ENCODE data around the gene IRAG1. TPM values are rescaled to one million over a fixed set of nuclear protein-coding genes. Genes with fewer than 3 reads are reported as not detected.

IRAG1 gene
- total RNA-seq, 1 experiment from 2014 or later = not detected

DNA sequence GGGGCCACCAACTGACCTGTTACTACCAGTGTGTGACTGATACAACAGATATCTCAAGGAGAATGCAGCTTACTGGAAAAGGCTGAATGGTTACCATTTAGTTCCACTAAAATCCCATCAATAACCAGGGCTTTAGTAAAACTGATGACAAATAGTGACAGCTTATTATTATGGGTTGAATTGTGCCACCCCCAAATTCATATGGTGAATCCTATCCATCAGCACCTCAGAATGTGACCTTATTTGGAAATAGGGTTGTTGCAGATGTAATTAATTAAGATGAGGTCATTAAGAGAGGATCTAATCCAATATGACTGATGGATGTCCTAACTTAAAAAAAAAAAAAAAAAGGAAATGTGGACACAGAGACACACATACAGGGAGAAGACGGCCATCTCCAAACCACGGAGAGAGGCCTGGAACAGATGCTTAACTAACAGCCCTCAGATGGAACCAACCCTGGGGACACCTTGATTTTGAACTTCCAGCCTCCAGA, 27.4 kb upstream of the IRAG1 start:
- no peak for DNase-seq
- no peaks in the 10 kb centered on the region for H3K36me3 Mint-ChIP-seq (ENCODE audit: insufficient read depth, unreplicated experiment)
- BruUV-seq (replicated peaks) = no TSS peak
- H3K4me1 Mint-ChIP-seq (ENCODE audit: low read depth, unreplicated experiment) = no peaks in the 10 kb centered on the region
- no peak overlapping the region for H3K27ac Mint-ChIP-seq (ENCODE audit: unreplicated experiment)
- H3K9me3 Mint-ChIP-seq (ENCODE audit: low read depth, unreplicated experiment) = no peaks in the 10 kb centered on the region
- TF ChIP-seq, protein P1, sequence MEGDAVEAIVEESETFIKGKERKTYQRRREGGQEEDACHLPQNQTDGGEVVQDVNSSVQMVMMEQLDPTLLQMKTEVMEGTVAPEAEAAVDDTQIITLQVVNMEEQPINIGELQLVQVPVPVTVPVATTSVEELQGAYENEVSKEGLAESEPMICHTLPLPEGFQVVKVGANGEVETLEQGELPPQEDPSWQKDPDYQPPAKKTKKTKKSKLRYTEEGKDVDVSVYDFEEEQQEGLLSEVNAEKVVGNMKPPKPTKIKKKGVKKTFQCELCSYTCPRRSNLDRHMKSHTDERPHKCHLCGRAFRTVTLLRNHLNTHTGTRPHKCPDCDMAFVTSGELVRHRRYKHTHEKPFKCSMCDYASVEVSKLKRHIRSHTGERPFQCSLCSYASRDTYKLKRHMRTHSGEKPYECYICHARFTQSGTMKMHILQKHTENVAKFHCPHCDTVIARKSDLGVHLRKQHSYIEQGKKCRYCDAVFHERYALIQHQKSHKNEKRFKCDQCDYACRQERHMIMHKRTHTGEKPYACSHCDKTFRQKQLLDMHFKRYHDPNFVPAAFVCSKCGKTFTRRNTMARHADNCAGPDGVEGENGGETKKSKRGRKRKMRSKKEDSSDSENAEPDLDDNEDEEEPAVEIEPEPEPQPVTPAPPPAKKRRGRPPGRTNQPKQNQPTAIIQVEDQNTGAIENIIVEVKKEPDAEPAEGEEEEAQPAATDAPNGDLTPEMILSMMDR (IDR thresholded peaks at IDR 0.05; ENCODE audit: unreplicated experiment) = no peak
- H3K27me3 Mint-ChIP-seq (ENCODE audit: unreplicated experiment) = peaks cover 75% of the 10 kb centered on the region
- CTCF ChIA-PET = no interaction called here
- intact Hi-C loops (cut with micrococcal nuclease; ENCODE audit: unreplicated experiment) = no loop called here
- H3K4me3 Mint-ChIP-seq (ENCODE audit: low read depth, unreplicated experiment) = no peak overlapping the region

DNA sequence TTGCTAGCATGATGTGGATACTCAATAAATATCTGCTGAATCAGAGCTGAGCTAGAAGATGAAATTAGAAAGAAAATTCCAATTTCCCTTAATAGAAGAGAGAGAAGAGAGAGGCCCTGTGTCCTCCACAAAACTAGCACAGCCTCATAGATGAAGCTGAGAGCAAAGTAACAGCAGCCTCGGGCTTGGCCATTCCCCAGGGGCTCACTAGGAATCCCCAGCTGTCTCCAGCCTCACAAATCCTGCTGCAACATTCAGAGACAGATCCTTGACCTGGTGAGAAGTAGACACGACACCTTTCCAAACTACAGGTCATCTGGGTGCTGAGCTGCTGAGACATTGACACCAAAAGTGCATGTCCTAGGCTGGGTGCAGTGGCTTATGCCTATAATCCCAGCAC, 26.1 kb upstream of the IRAG1 start:
- DNase-seq = no peak
- Mint-ChIP-seq H3K4me3 (ENCODE audit: low read depth, unreplicated experiment) (no peak overlapping the region), H3K4me1 (ENCODE audit: low read depth, unreplicated experiment) (no peaks in the 10 kb centered on the region), H3K9me3 (ENCODE audit: low read depth, unreplicated experiment) (no peaks in the 10 kb centered on the region), H3K36me3 (ENCODE audit: insufficient read depth, unreplicated experiment) (no peaks in the 10 kb centered on the region), H3K27ac (ENCODE audit: unreplicated experiment) (no peak overlapping the region), H3K27me3 (ENCODE audit: unreplicated experiment) (peaks cover 73% of the 10 kb centered on the region)
- intact Hi-C loops (cut with micrococcal nuclease; ENCODE audit: unreplicated experiment) = no loop called here
- CTCF ChIA-PET = no interaction called here
- BruUV-seq (replicated peaks) = no TSS peak
- TF ChIP-seq, protein P1 (IDR thresholded peaks at IDR 0.05; ENCODE audit: unreplicated experiment) = no peak

DNA sequence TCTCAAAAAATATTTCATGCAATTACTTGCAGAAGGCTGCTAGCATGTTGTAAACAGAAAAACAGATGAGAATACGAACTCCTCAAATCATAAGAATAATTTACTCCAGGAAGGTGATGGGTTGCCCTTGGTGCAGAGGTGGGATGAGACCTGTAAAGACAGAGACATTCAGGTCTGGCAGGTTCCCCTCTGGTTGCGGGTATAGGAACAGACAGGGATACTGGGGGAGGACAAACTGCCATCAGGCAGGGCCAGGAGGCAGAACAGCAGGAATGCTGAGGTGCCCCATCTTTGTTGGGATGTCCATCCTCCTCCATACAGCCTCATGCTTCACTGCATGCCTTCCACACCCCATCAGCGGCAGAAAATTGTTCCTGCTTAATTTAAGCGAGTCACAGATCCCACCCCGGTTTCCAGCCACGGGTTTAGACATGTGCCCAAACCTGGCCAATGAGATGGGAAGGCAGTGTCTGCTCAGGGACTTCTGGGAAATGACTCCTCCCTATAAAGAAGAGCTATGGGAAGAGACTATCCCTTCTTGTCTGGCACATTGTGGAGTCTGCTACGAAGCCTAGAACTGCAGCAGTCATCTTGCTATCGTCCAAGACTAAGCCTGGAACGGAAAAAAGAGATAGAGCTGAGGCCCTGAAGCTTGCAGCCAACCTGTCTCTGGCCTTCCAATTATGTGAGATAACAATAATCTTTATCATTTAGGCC, 23.1 kb upstream of the IRAG1 start:
- CTCF ChIA-PET = no interaction called here
- no peak overlapping the region for H3K27ac Mint-ChIP-seq (ENCODE audit: unreplicated experiment)
- no peaks in the 10 kb centered on the region for H3K36me3 Mint-ChIP-seq (ENCODE audit: insufficient read depth, unreplicated experiment)

DNA sequence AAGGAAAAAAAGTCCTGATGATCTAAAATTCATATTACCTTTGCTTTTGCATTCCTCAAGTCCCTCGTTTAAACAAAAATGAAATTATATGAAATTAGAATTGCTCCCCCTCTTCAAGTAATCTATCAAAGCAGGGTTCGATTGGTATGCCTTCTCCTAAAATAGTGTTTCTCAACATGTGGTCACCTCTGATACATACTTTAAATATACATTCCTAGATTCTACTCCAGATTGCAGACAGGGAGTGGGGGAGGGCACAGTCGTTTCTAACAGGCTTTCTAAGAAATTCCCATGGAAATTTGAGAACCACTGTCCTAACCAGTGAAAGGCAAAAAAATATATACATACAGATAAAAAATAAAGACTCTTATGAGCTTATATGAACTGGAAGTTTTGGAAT, 22.6 kb upstream of the IRAG1 start:
- TF ChIP-seq, protein P1 (IDR thresholded peaks at IDR 0.05; ENCODE audit: unreplicated experiment) = no peak
- no peak overlapping the region for H3K4me3 Mint-ChIP-seq (ENCODE audit: low read depth, unreplicated experiment)
- no peak for DNase-seq

More for the DNA sequence above, 23.1 kb upstream of the IRAG1 start:
- no TSS peak for BruUV-seq (replicated peaks)
- intact Hi-C loops (cut with micrococcal nuclease; ENCODE audit: unreplicated experiment) = no loop called here
- Mint-ChIP-seq H3K27me3 (ENCODE audit: unreplicated experiment) (peaks cover 54% of the 10 kb centered on the region), H3K9me3 (ENCODE audit: low read depth, unreplicated experiment) (no peaks in the 10 kb centered on the region), H3K4me3 (ENCODE audit: low read depth, unreplicated experiment) (no peak overlapping the region), H3K4me1 (ENCODE audit: low read depth, unreplicated experiment) (no peaks in the 10 kb centered on the region)
- TF ChIP-seq, protein P1 (IDR thresholded peaks at IDR 0.05; ENCODE audit: unreplicated experiment) = no peak
- no peak for DNase-seq

More for the DNA sequence above, 22.6 kb upstream of the IRAG1 start:
- Mint-ChIP-seq H3K9me3 (ENCODE audit: low read depth, unreplicated experiment) (no peaks in the 10 kb centered on the region), H3K27ac (ENCODE audit: unreplicated experiment) (no peak overlapping the region), H3K27me3 (ENCODE audit: unreplicated experiment) (peaks cover 49% of the 10 kb centered on the region), H3K36me3 (ENCODE audit: insufficient read depth, unreplicated experiment) (no peaks in the 10 kb centered on the region), H3K4me1 (ENCODE audit: low read depth, unreplicated experiment) (no peaks in the 10 kb centered on the region)
- CTCF ChIA-PET = no interaction called here
- BruUV-seq (replicated peaks) = no TSS peak
- intact Hi-C loops (cut with micrococcal nuclease; ENCODE audit: unreplicated experiment) = no loop called here
